Measurements from ENCODE around the gene HIVEP2.

DNA sequence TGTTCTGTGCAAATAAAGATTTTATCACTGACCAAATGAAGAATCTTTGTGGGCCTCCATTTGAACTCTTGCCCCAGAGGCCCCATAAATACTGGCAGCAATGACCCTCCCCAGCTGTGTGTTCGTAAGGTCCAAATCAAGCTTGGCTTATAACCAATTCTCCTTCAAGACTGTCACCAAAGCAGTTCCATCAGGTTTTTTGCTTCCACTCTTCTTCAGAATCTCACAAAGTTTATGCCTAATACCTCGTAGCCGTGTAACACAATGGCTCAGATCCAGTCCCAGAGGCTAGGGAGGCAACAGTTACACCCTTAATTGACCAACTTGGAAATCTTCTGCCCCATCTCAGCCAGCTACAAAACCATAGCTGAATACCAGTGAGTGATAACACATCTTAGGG, 120.5 kb downstream of the HIVEP2 start:
- no peak for TF ChIP-seq CTCF (IDR thresholded peaks at IDR 0.05)
- TF ChIP-seq POLR2A (IDR thresholded peaks at IDR 0.05), result no peak
